Activated naive CD8-positive, alpha-beta T cell treated with anti-CD3 and anti-CD28 coated beads, Interleukin-2, amount 10 ng/mL, durations not matched to agents 7 days and 5 days (primary cell): ENCODE results near the gene PNLIP. TPM values are rescaled to one million over a fixed set of nuclear protein-coding genes. Genes with fewer than 3 reads are reported as not detected.

Experiments used
- ATAC-seq: fragments of 150-1000 bp; cut with Tn5 transposase; one replicate; pipeline ENCODE4 v1.10.0; 2021; ENCODE audit warnings: low read depth, moderate library complexity
- POLR2A ChIA-PET: fragments of 350-600 bp; sonication (Branson Sonifier 250); formaldehyde crosslinking; loops from one replicate; lab custom pipeline; 2021; ENCODE audit warnings: antibody characterized with exemption; lab: Charles Lee
- DNase-seq: peaks from one replicate; pipeline ENCODE4 v3.0.0; 2021
- H3K27ac Mint-ChIP-seq: one replicate; pipeline ENCODE4 v1.8.0; 2022; ENCODE audit warnings: mild to moderate bottlenecking, mixed read lengths
- H3K27me3 Mint-ChIP-seq: one replicate; pipeline ENCODE4 v1.8.0; 2022; ENCODE audit warnings: mild to moderate bottlenecking, moderate library complexity, mixed read lengths
- H3K36me3 Mint-ChIP-seq: one replicate; pipeline ENCODE4 v1.8.0; 2021; ENCODE audit warnings: mild to moderate bottlenecking, mixed read lengths
- H3K4me1 Mint-ChIP-seq: one replicate; pipeline ENCODE4 v1.8.0; 2021; ENCODE audit warnings: mixed read lengths
- H3K4me3 Mint-ChIP-seq: one replicate; pipeline ENCODE4 v1.8.0; 2022; ENCODE audit warnings: mild to moderate bottlenecking, moderate library complexity, mixed read lengths
- H3K9me3 Mint-ChIP-seq: one replicate; pipeline ENCODE4 v1.8.0; 2021; ENCODE audit warnings: mixed read lengths
- total RNA-seq, 2 experiments: library from RNA; stranded (reverse); gene quantifications; one replicate each; pipeline ENCODE4 v1.2.3, GENCODE V29; 2021

PNLIP gene
- total RNA-seq, 2 experiments from 2014 or later = not detected

- POLR2A ChIA-PET = no interaction called here
- no peaks in the 10 kb centered on the region for H3K27me3 Mint-ChIP-seq
- no peaks in the 10 kb centered on the region for H3K36me3 Mint-ChIP-seq
- no peak for ATAC-seq
- H3K4me1 Mint-ChIP-seq = no peaks in the 10 kb centered on the region
- H3K4me3 Mint-ChIP-seq = no peak overlapping the region
- DNase-seq = no peak
- no peaks in the 10 kb centered on the region for H3K9me3 Mint-ChIP-seq
- no peak overlapping the region for H3K27ac Mint-ChIP-seq
Observed at GRCh38 chr10:116593139-116593740, 47.5 kb downstream of the PNLIP start.

DNA sequence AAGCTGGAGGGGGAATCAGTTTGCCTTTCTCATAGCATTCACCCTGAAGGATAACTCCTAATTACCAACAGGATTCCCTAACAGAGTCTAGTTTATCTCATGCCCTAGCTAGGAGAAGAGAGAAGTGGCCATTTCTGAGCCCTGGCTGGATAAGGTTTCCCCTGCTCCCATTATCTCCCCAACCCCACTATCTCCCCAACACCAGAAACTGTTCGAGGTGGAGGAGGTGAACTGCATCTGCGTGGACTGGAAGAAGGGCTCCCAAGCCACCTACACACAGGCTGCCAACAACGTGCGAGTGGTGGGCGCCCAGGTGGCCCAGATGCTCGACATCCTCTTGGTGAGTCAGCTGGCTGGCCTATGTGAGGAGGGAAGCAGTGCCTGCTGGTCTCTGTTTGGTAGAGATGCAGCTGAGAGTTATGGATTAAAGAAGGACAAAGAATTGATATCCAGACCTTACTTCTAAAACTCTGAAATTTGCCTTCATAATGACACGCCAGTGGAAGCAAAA, 48.8 kb downstream of the PNLIP start:
- no peak for ATAC-seq
- POLR2A ChIA-PET = no interaction called here
- H3K27me3 Mint-ChIP-seq = no peaks in the 10 kb centered on the region

DNA sequence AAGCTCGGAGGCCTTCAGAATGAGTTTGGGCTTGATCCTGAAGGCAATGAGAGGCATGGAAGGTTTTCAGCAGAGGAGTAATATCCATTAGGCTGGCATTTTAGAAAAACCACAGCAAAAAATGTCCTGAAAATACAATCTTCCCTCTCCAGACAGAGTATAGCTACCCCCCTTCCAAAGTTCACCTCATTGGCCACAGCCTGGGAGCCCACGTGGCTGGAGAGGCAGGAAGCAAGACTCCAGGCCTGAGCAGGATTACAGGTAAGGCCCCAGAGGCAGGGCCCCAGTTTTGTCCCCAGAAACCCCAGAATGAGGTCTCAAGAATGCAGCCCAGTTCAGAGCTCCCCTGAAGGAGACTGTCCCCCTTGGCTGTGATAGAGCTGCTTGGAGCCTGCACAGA, 50.3 kb downstream of the PNLIP start:
- ATAC-seq (no peak), DNase-seq (no peak)
- H3K9me3 Mint-ChIP-seq = no peaks in the 10 kb centered on the region
- no peaks in the 10 kb centered on the region for H3K27me3 Mint-ChIP-seq
- H3K27ac Mint-ChIP-seq = no peak overlapping the region
- H3K4me3 Mint-ChIP-seq = no peak overlapping the region
- no peaks in the 10 kb centered on the region for H3K4me1 Mint-ChIP-seq
- H3K36me3 Mint-ChIP-seq = no peaks in the 10 kb centered on the region
- POLR2A ChIA-PET = no interaction called here

More for the DNA sequence above, 48.8 kb downstream of the PNLIP start:
- H3K9me3 Mint-ChIP-seq = no peaks in the 10 kb centered on the region
- no peaks in the 10 kb centered on the region for H3K36me3 Mint-ChIP-seq
- no peak overlapping the region for H3K27ac Mint-ChIP-seq
- no peak for DNase-seq
- H3K4me1 Mint-ChIP-seq = no peaks in the 10 kb centered on the region
- no peak overlapping the region for H3K4me3 Mint-ChIP-seq

DNA sequence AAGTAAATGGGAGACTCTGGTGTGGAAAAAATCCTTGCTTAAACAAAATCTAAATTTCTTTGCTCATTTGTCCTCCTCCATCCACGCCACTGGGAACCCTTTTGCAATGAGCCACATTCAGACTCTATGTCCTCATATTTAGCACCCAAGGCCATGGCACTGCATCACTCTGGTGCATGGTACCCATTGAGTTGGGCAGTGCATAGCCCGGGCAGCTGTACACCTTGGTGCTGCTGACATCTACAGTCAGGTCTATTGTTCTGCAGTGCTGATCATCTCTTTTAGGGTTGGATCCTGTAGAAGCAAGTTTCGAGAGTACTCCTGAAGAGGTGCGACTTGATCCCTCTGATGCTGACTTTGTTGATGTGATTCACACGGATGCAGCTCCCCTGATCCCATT, 51.8 kb downstream of the PNLIP start:
- H3K9me3 Mint-ChIP-seq = no peaks in the 10 kb centered on the region
- no peaks in the 10 kb centered on the region for H3K27me3 Mint-ChIP-seq
- ATAC-seq (no peak), DNase-seq (no peak)
- POLR2A ChIA-PET = no interaction called here
- no peak overlapping the region for H3K27ac Mint-ChIP-seq
- no peaks in the 10 kb centered on the region for H3K4me1 Mint-ChIP-seq
- H3K4me3 Mint-ChIP-seq = no peak overlapping the region
- H3K36me3 Mint-ChIP-seq = no peaks in the 10 kb centered on the region

DNA sequence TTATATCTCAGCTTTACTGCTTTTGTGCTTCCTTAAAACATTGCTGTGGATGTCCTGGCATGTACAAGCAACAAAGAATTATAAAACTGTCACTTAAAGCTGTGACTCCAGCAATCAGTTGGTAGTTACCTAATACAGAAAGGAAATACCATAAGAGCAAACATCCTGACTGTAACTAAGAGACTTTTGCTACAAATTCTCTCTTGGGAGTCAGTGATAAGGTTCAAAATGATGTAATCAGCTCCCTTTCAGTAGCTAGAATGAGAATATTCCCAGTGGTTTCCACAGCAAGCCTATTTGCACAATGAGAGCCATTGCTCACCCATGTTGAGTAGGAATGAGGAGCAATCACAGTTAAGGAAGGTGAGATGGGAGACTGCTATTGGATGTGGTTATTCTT, 52.6 kb downstream of the PNLIP start:
- H3K4me1 Mint-ChIP-seq = no peaks in the 10 kb centered on the region
- H3K27ac Mint-ChIP-seq = no peak overlapping the region
- no peaks in the 10 kb centered on the region for H3K27me3 Mint-ChIP-seq
- POLR2A ChIA-PET = no interaction called here
- DNase-seq = no peak
- H3K4me3 Mint-ChIP-seq = no peak overlapping the region
- no peak for ATAC-seq
- no peaks in the 10 kb centered on the region for H3K36me3 Mint-ChIP-seq
- H3K9me3 Mint-ChIP-seq = no peaks in the 10 kb centered on the region

DNA sequence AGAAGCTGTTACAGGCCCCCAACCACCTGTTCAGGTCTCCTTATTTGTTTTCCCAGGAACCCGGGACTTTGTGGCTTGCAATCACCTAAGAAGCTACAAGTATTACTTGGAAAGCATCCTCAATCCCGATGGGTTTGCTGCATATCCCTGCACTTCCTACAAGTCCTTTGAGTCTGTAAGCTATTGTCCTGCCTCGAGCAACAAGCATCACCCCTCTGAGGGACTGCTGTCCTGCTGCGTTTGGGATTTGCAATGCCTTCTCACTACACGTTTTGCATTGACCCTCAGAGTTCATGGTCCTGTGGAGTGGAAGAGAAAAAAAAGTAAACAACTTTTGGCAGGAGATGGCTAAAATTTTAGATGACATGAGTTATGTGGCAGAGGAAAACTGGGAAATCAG, 54.3 kb downstream of the PNLIP start:
- no peaks in the 10 kb centered on the region for H3K9me3 Mint-ChIP-seq
- POLR2A ChIA-PET = no interaction called here
- no peaks in the 10 kb centered on the region for H3K4me1 Mint-ChIP-seq
- H3K27me3 Mint-ChIP-seq = no peaks in the 10 kb centered on the region
- no peaks in the 10 kb centered on the region for H3K36me3 Mint-ChIP-seq
- DNase-seq (no peak), ATAC-seq (no peak)
- H3K4me3 Mint-ChIP-seq = no peak overlapping the region
- H3K27ac Mint-ChIP-seq = no peak overlapping the region

DNA sequence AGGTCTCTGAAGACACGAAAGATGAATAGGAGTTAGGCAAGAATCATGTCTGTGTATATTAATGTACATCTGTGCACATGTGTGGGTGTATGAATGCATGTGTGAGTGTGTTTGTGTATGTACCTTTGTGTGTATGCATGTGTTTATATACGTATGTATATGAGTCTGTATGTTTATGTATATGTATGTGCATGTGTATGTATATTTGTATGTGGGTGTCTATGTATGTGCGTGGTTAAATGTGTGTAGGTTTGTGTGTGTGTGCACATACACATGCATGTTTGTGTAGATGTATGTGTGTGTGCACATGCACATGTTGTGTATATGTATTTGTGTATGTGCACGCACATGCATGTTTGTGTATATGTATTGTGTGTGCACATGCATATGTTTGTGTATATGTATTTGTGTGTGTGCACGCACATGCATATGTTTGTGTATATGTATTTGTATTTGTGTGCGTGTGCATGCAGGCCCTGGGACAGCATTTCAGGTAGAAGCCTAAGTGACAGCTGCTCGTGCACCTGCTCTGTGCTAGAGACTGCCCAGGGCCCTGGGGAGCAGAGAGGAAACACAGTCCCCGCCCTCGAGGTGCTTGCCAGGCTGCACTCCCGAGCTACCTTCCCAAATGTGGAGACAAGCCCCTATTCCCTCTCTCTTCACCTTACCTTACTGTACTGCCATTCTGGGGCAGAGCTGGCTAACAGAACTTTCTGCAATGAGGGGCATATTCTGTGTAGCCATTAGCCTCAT, 57.1 kb downstream of the PNLIP start:
- H3K36me3 Mint-ChIP-seq = no peaks in the 10 kb centered on the region
- no peaks in the 10 kb centered on the region for H3K9me3 Mint-ChIP-seq
- H3K27me3 Mint-ChIP-seq = peaks cover 2% of the 10 kb centered on the region
- ATAC-seq (no peak), DNase-seq (no peak)
- no peak overlapping the region for H3K4me3 Mint-ChIP-seq
- no peaks in the 10 kb centered on the region for H3K4me1 Mint-ChIP-seq
- no peak overlapping the region for H3K27ac Mint-ChIP-seq
- POLR2A ChIA-PET = no interaction called here

GRCh38 chr10:116606061-116606483, 60.3 kb downstream of the PNLIP start:
- peaks cover 8% of the 10 kb centered on the region for H3K27me3 Mint-ChIP-seq

DNA sequence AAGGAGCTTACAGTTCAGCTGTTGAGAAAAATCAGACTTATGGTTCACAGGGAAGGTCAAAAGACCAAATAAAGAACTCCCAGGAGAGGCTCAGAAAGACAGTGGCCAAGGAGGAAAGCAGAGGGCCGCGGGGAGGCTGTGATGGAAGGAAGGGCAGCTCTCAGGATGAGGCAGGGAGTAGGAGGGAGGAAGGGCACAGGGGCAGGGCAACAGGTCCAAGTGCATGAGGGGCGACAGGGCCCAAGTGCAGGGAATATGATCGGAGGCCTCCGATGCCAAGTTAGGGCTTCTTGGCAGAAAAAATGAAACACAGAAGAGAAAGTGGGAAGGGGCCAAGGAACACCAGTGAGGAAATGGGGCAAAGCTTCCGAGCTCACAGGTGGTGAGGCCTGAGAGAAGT, 61.6 kb downstream of the PNLIP start:
- Mint-ChIP-seq H3K27me3 (peaks cover 9% of the 10 kb centered on the region), H3K27ac (no peak overlapping the region), H3K4me3 (no peak overlapping the region), H3K9me3 (no peaks in the 10 kb centered on the region), H3K4me1 (no peaks in the 10 kb centered on the region), H3K36me3 (no peaks in the 10 kb centered on the region)
- DNase-seq = no peak
- POLR2A ChIA-PET = no interaction called here
- ATAC-seq = no peak

More at GRCh38 chr10:116606061-116606483, 60.3 kb downstream of the PNLIP start:
- Mint-ChIP-seq H3K4me3 (no peak overlapping the region), H3K36me3 (no peaks in the 10 kb centered on the region), H3K27ac (no peak overlapping the region), H3K4me1 (no peaks in the 10 kb centered on the region), H3K9me3 (no peaks in the 10 kb centered on the region)
- POLR2A ChIA-PET = no interaction called here
- DNase-seq (no peak), ATAC-seq (no peak)

DNA sequence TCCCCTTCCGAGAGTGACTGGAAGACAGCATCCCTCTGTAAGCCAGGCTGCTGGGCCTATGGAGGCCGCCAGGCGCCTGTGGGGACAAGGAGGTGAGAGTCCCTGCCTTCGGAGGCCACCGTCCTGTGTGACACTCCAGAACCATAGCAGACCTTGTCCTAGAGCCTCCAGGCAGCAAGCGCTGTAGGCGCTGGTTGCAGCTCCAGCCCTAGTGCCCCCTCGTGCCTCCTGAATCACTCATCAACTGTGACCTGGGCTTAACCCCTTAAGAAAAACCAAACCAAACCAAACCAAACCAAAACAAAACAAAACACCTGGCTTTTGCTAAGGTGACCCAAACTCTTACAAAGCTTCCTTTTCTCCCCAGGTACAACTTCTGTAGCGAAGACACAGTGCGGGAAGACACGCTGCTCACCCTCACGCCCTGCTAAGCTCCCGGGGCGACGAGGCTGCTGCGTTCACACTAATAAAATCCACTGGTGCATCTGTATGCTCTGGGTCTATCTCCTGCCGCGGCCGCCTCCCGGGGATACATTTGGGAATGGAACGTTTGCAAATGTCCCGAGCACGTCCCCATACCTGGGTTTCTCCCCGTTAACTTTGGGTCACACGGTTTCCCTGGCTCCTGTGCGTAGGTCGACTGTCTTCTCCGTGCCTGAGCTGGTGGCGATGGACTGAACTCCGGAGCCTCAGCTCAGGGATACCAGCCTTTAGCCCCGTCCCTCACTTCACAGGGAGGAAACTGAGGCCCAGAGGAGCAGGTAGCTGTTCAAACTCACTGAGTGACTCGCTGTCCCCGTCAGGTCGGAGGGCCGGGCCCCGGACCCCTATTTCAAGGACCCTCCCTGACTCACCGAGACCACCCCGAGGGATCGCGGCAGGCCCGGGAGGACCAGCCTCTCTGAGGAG, 63.2 kb downstream of the PNLIP start:
- DNase-seq (no peak), ATAC-seq (no peak)
- POLR2A ChIA-PET = no interaction called here
- Mint-ChIP-seq H3K27me3 (peaks cover 10% of the 10 kb centered on the region), H3K9me3 (no peaks in the 10 kb centered on the region), H3K27ac (no peak overlapping the region), H3K4me3 (no peak overlapping the region), H3K36me3 (no peaks in the 10 kb centered on the region), H3K4me1 (no peaks in the 10 kb centered on the region)

DNA sequence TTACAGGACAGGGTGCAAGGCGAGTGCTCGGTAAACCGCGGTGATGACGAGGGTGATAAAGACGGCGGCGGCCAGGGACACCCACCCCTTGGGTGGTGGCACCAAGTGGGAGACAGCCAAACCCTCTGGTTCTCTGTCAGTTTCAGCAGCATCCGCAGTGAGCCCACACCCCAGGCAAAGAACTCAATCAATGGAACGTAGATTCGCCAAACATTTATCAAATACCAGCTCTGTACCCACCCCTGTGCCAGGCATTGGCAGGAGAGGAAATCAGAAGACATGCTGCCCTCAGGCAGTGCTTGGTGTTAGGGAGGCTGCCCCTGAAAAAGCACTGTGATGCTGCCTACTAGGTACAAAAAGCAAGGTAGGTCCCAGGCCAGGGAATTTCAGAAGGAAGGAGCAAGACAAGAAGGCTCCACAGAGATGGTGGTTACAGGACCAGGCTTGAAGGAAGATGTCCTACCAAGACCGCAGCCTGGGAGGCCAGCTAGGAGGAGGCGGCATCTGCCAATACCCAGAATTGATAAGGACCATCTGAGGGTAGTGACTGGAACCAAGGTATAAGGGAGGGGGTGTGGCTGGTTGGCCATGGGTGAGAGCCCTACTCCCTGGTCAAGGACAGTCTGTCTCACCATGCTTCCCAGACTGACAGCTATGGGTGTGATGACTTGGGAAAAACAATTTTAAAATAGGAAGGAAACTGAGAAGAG, 64.9 kb downstream of the PNLIP start:
- H3K4me1 Mint-ChIP-seq = no peaks in the 10 kb centered on the region
- H3K27me3 Mint-ChIP-seq = peaks cover 10% of the 10 kb centered on the region
- no peaks in the 10 kb centered on the region for H3K9me3 Mint-ChIP-seq
- DNase-seq = no peak
- H3K4me3 Mint-ChIP-seq = no peak overlapping the region
- no peak overlapping the region for H3K27ac Mint-ChIP-seq
- no peaks in the 10 kb centered on the region for H3K36me3 Mint-ChIP-seq
- POLR2A ChIA-PET = no interaction called here
- ATAC-seq = no peak

DNA sequence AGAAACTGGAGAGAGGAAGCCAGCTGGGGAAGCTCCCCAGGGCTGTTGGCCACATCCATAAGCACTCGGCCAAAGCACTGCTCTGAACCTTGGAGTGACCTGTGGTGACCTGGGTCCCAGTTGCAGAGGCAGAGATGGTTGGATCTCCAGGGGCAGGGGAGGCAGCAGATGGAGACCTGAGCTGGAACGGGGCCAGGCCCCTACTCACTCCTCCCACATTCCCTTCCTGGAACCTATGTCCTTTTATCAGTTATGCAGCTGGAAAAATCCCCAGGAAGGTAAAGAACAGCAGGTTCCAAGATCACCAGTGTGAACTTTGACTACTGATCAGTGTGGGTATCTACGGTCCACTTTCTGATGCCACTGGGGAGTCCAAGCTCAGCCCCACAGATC, 65.4 kb downstream of the PNLIP start:
- H3K27ac Mint-ChIP-seq = no peak overlapping the region
- ATAC-seq (no peak), DNase-seq (no peak)
- no peaks in the 10 kb centered on the region for H3K36me3 Mint-ChIP-seq
- POLR2A ChIA-PET = no interaction called here
- peaks cover 10% of the 10 kb centered on the region for H3K27me3 Mint-ChIP-seq
- no peak overlapping the region for H3K4me3 Mint-ChIP-seq
- H3K9me3 Mint-ChIP-seq = no peaks in the 10 kb centered on the region
- H3K4me1 Mint-ChIP-seq = no peaks in the 10 kb centered on the region
